ENCODE measurements around the gene CRX.
"Not testable (repeated sequence)": the region's sequence is repeated elsewhere in the genome, so short reads cannot be mapped to it uniquely, and the experiment has no call there.

DNA sequence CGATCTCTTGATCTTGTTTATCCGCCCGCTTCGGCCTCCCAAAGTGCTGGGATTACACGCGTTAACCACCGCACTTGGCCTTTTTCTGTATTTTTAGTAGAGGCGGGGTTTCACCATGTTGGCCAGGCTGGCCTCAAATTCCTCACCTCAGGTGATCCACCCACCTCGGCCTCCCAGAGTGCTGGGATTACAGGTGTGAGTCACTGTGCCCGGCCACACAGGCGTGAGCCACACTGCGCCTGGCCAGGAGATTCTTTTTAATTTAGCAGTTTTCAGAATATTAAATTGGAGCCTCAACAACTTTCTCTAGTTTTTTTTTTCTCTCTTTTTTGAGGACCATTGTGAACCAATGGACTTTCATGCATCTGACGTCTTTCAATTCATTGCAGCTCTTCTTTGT, 31.9 kb upstream of the CRX start:
- TF ChIP-seq, protein P1, sequence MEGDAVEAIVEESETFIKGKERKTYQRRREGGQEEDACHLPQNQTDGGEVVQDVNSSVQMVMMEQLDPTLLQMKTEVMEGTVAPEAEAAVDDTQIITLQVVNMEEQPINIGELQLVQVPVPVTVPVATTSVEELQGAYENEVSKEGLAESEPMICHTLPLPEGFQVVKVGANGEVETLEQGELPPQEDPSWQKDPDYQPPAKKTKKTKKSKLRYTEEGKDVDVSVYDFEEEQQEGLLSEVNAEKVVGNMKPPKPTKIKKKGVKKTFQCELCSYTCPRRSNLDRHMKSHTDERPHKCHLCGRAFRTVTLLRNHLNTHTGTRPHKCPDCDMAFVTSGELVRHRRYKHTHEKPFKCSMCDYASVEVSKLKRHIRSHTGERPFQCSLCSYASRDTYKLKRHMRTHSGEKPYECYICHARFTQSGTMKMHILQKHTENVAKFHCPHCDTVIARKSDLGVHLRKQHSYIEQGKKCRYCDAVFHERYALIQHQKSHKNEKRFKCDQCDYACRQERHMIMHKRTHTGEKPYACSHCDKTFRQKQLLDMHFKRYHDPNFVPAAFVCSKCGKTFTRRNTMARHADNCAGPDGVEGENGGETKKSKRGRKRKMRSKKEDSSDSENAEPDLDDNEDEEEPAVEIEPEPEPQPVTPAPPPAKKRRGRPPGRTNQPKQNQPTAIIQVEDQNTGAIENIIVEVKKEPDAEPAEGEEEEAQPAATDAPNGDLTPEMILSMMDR (IDR thresholded peaks at IDR 0.05): not testable (repeated sequence)
- TF ChIP-seq POLR2A (IDR thresholded peaks at IDR 0.05): not testable (repeated sequence)

All from uterus (tissue), 2 donors.